Panc1 (cell line): Measurements from ENCODE around the gene ANP32E.

Source experiments
- POLR2AphosphoS5 ChIP-seq: IDR thresholded peaks from 2 replicates; pipeline ENCODE4 v1.6.1; 2012; ENCODE audit warnings: mild to moderate bottlenecking, low read depth, low read length, moderate library complexity
- TCF7L2 ChIP-seq: IDR thresholded peaks from 2 replicates; pipeline ENCODE4 v1.6.1; 2011; ENCODE audit warnings: mild to moderate bottlenecking, low read depth, low read length, inconsistent platforms
- TF ChIP-seq, protein P1 (sequence below): fragments of 450-650 bp; IDR thresholded peaks from 2 replicates; pipeline ENCODE4 v1.5.1; 2017; ENCODE audit warnings: mild to moderate bottlenecking
- TF ChIP-seq, protein P2 (sequence below), 2 experiments: IDR thresholded peaks; 2 replicates each; pipeline ENCODE4 v1.6.1; 2011 to 2012; ENCODE audit warnings: low read depth in 2 of 2, control low read depth in 1 of 2, low read length in 1 of 2, mild to moderate bottlenecking in 1 of 2, moderate library complexity in 1 of 2; ENCODE audit not compliant: insufficient read depth in 1 of 2

DNA sequence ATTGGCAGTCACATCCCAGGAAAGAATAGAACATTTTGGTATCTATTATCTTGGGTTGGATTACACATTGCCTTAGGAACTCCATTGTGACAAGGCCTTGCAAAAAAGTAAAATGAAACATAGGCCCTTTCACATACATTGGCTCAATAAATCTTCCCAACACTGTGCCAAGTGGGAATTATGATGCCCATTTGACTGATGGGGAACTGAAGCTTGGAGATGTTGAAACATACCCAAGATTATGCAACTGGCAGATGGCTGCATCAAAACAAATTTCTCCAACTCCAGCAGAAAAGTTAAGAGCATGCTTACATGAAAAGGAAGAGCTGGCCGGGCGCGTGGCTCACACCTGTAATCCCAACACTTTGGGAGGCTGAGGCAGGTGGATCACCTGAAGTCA is 59.3 kb downstream of the ANP32E start:
- TF ChIP-seq, protein P1, sequence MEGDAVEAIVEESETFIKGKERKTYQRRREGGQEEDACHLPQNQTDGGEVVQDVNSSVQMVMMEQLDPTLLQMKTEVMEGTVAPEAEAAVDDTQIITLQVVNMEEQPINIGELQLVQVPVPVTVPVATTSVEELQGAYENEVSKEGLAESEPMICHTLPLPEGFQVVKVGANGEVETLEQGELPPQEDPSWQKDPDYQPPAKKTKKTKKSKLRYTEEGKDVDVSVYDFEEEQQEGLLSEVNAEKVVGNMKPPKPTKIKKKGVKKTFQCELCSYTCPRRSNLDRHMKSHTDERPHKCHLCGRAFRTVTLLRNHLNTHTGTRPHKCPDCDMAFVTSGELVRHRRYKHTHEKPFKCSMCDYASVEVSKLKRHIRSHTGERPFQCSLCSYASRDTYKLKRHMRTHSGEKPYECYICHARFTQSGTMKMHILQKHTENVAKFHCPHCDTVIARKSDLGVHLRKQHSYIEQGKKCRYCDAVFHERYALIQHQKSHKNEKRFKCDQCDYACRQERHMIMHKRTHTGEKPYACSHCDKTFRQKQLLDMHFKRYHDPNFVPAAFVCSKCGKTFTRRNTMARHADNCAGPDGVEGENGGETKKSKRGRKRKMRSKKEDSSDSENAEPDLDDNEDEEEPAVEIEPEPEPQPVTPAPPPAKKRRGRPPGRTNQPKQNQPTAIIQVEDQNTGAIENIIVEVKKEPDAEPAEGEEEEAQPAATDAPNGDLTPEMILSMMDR = no peak
- TF ChIP-seq TCF7L2 = no peak
- TF ChIP-seq, protein P2, sequence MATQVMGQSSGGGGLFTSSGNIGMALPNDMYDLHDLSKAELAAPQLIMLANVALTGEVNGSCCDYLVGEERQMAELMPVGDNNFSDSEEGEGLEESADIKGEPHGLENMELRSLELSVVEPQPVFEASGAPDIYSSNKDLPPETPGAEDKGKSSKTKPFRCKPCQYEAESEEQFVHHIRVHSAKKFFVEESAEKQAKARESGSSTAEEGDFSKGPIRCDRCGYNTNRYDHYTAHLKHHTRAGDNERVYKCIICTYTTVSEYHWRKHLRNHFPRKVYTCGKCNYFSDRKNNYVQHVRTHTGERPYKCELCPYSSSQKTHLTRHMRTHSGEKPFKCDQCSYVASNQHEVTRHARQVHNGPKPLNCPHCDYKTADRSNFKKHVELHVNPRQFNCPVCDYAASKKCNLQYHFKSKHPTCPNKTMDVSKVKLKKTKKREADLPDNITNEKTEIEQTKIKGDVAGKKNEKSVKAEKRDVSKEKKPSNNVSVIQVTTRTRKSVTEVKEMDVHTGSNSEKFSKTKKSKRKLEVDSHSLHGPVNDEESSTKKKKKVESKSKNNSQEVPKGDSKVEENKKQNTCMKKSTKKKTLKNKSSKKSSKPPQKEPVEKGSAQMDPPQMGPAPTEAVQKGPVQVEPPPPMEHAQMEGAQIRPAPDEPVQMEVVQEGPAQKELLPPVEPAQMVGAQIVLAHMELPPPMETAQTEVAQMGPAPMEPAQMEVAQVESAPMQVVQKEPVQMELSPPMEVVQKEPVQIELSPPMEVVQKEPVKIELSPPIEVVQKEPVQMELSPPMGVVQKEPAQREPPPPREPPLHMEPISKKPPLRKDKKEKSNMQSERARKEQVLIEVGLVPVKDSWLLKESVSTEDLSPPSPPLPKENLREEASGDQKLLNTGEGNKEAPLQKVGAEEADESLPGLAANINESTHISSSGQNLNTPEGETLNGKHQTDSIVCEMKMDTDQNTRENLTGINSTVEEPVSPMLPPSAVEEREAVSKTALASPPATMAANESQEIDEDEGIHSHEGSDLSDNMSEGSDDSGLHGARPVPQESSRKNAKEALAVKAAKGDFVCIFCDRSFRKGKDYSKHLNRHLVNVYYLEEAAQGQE (IDR thresholded peaks at IDR 0.05; ENCODE audit: insufficient read depth in 1 of 2, low read depth in 2 of 2, low read length in 1 of 2) = no peak
- no peak for TF ChIP-seq POLR2AphosphoS5
